Cardiac fibroblast (primary cell): ENCODE results near the gene SLC25A12.
"Not testable (repeated sequence)": the region's sequence is repeated elsewhere in the genome, so short reads cannot be mapped to it uniquely, and the experiment has no call there.

Experiments used
- DNase-seq, 2 donors: peaks; one replicate each; pipeline versions ENCODE4 v3.0.0 to v3.0.0-alpha.2; 2010; ENCODE audit warnings: low read depth in 2 of 2
- H3K4me3 ChIP-seq, 2 donors: replicated peaks in 1 of 2; 1 replicate in 1 of 2; 2 replicates in 1 of 2; pipeline ENCODE4 v1.5.1; 2011; ENCODE audit warnings: low read depth in 2 of 2, low read length in 2 of 2, mild to moderate bottlenecking in 2 of 2, moderate library complexity in 1 of 2
- CTCF ChIP-seq: IDR thresholded peaks from one replicate; pipeline ENCODE4 v1.5.1; 2011; ENCODE audit warnings: low read depth, mild to moderate bottlenecking, low read length, inconsistent platforms

SLC25A12 gene

GRCh38 chr2:171762879-171763573 is 131.0 kb downstream of the SLC25A12 start:
- peak; percentile 25 to 86 for DNase-seq
- TF ChIP-seq CTCF, result no peak
- no peak overlapping the region for H3K4me3 ChIP-seq

GRCh38 chr2:171761176-171761575 is 132.9 kb downstream of the SLC25A12 start:
- H3K4me3 ChIP-seq, DNase-seq: not testable (repeated sequence)

GRCh38 chr2:171758762-171759161 is 135.3 kb downstream of the SLC25A12 start:
- not testable (repeated sequence) for DNase-seq, H3K4me3 ChIP-seq

GRCh38 chr2:171754254-171754939 is 139.6 kb downstream of the SLC25A12 start:
- DNase-seq, result peak in 1 of 2 donors; percentile 23
- no peak for TF ChIP-seq CTCF
- H3K4me3 ChIP-seq, result no peak overlapping the region

GRCh38 chr2:171747371-171747770 is 146.7 kb downstream of the SLC25A12 start:
- DNase-seq, result no peak
- no peak for TF ChIP-seq CTCF

GRCh38 chr2:171745806-171746205 is 148.2 kb downstream of the SLC25A12 start:
- no peak for DNase-seq
- no peak for TF ChIP-seq CTCF
- H3K4me3 ChIP-seq, result no peak overlapping the region

More at GRCh38 chr2:171747371-171747770, 146.7 kb downstream of the SLC25A12 start:
- H3K4me3 ChIP-seq, result no peak overlapping the region

GRCh38 chr2:171745141-171745540 is 148.9 kb downstream of the SLC25A12 start:
- DNase-seq, result no peak
- no peak overlapping the region for H3K4me3 ChIP-seq
- no peak for TF ChIP-seq CTCF
